ENCODE data around the gene HMG20A. TPM values are rescaled to one million over a fixed set of nuclear protein-coding genes. Genes with fewer than 3 reads are reported as not detected.

HMG20A gene
- total RNA-seq, 1 experiment from 2014 or later, result 60.2 TPM

- Histone ChIP-seq H2BK120ac (ENCODE audit: low read depth, low read length, poor library complexity, severe bottlenecking) (no peak overlapping the region), H3K79me1 (ENCODE audit: insufficient read depth, low read depth, low read length, poor library complexity, severe bottlenecking) (no peaks in the 10 kb centered on the region), H3K9me3 (ENCODE audit: control insufficient read depth, low read depth, low read length) (no peaks in the 10 kb centered on the region), H3K9ac (ENCODE audit: extremely low read depth, insufficient read length, low read length) (no peak overlapping the region), H2BK5ac (ENCODE audit: insufficient read length, low read length) (no peak overlapping the region), H3K27ac (ENCODE audit: insufficient read length, low read depth, low read length) (no peak overlapping the region), H2BK15ac (ENCODE audit: low read depth, low read length) (no peak overlapping the region), H2BK20ac (ENCODE audit: low read depth, low read length, poor library complexity, severe bottlenecking) (no peak overlapping the region), H3K4ac (ENCODE audit: low read depth, low read length) (no peak overlapping the region), H4K91ac (ENCODE audit: insufficient read length, low read depth, low read length) (no peak overlapping the region), H3K79me2 (ENCODE audit: insufficient read depth, low read length) (no peaks in the 10 kb centered on the region), H2BK12ac (ENCODE audit: insufficient read length, low read depth, low read length) (no peak overlapping the region), H3K56ac (ENCODE audit: insufficient read length, low read depth, low read length) (no peak overlapping the region), H2AFZ (ENCODE audit: low read length) (no peak overlapping the region), H3K18ac (ENCODE audit: insufficient read length, low read depth, low read length) (no peak overlapping the region), H4K8ac (replicated peaks; ENCODE audit: insufficient read length, low read depth, low read length) (no peak overlapping the region), H3K27me3 (ENCODE audit: insufficient read depth, low read length) (no peaks in the 10 kb centered on the region), H2AK5ac (ENCODE audit: insufficient read length, low read length) (no peak overlapping the region), H4K20me1 (ENCODE audit: control insufficient read depth, insufficient read depth, insufficient read length) (no peaks in the 10 kb centered on the region), H4K5ac (ENCODE audit: insufficient read length, low read depth, low read length) (no peak overlapping the region), H3T11ph (ENCODE audit: low read length) (no peak overlapping the region), H3K23ac (ENCODE audit: insufficient read length, low read depth, low read length) (no peak overlapping the region), H3K14ac (ENCODE audit: insufficient read depth, low read length) (no peak overlapping the region), H3K23me2 (ENCODE audit: insufficient read length, low read depth, low read length, poor library complexity, severe bottlenecking) (no peaks in the 10 kb centered on the region), H3K4me1 (ENCODE audit: insufficient read depth, low read length) (peaks cover 4% of the 10 kb centered on the region), H3K4me2 (ENCODE audit: insufficient read depth, insufficient read length, low read length) (no peak overlapping the region)
- TF ChIP-seq, protein P1, sequence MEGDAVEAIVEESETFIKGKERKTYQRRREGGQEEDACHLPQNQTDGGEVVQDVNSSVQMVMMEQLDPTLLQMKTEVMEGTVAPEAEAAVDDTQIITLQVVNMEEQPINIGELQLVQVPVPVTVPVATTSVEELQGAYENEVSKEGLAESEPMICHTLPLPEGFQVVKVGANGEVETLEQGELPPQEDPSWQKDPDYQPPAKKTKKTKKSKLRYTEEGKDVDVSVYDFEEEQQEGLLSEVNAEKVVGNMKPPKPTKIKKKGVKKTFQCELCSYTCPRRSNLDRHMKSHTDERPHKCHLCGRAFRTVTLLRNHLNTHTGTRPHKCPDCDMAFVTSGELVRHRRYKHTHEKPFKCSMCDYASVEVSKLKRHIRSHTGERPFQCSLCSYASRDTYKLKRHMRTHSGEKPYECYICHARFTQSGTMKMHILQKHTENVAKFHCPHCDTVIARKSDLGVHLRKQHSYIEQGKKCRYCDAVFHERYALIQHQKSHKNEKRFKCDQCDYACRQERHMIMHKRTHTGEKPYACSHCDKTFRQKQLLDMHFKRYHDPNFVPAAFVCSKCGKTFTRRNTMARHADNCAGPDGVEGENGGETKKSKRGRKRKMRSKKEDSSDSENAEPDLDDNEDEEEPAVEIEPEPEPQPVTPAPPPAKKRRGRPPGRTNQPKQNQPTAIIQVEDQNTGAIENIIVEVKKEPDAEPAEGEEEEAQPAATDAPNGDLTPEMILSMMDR (conservative IDR thresholded peaks at IDR 0.05), result no peak
- no peak overlapping the region for H3K4me3 Mint-ChIP-seq
- peaks cover 57 to 72% of the 10 kb centered on the region in 2 experiments for H3K4me1 Mint-ChIP-seq
- DNase-seq, result no peak
- no peaks in the 10 kb centered on the region; the same call in 1 of the 2 replicates for H3K27me3 Mint-ChIP-seq (ENCODE audit: low read depth)
- H3K9me3 Mint-ChIP-seq, result no peaks in the 10 kb centered on the region
- no CpG with 5 or more reads among the region's 6 CpGs for WGBS (ENCODE audit: extremely low coverage, insufficient read length, low lambda C conversion rate)
- peaks cover 0 to 2% (median 0%) of the 10 kb centered on the region in 3 experiments; a peak in 1 of 7 replicates for H3K36me3 Mint-ChIP-seq (ENCODE audit: insufficient read depth in 1 of 3, low read depth in 3 of 3)
- H3K27ac Mint-ChIP-seq, result peak overlapping the region in 2 of 3 experiments; percentile 23 to 39; a peak in 1 of 7 replicates
Measured at GRCh38 chr15:77503764-77504163, 83.1 kb downstream of the HMG20A start.

Measured in H9 (cell line).